Erythroblast (primary cell): Measurements from ENCODE around the gene TMEM129.

Experiments
- GATA1 ChIP-seq: IDR thresholded peaks from 2 replicates; pipeline ENCODE4 v1.6.1; 2011; ENCODE audit warnings: low read depth, mild to moderate bottlenecking, control low read depth, low read length, moderate library complexity
- POLR2A ChIP-seq: IDR thresholded peaks from 2 replicates; pipeline ENCODE4 v1.6.1; 2011; ENCODE audit warnings: mild to moderate bottlenecking, low read length

GRCh38 chr4:1739358-1739757, 18.2 kb upstream of the TMEM129 start:
- TF ChIP-seq POLR2A (no peak), GATA1 (no peak)
